ENCODE data around the gene ZNF705A. TPM values are rescaled to one million over a fixed set of nuclear protein-coding genes. Genes with fewer than 3 reads are reported as not detected.
"Not testable (repeated sequence)": the region's sequence is repeated elsewhere in the genome, so short reads cannot be mapped to it uniquely, and the experiment has no call there.

ZNF705A gene
- total RNA-seq, 2 experiments from 2014 or later: not detected

GRCh38 chr12:8145754-8146441 is 10.9 kb upstream of the ZNF705A start:
- DNase-seq (no peak), ATAC-seq (no peak)
- Mint-ChIP-seq H3K4me1 (no peaks in the 10 kb centered on the region), H3K9me3 (ENCODE audit: low read depth) (peaks cover 10% of the 10 kb centered on the region), H3K4me3 (no peak overlapping the region), H3K27me3 (peaks cover 2% of the 10 kb centered on the region), H3K36me3 (ENCODE audit: low read depth) (peaks cover 13% of the 10 kb centered on the region), H3K27ac (no peak overlapping the region)
- ChIA-PET POLR2A (no interaction called here), CTCF (no interaction called here)
- intact Hi-C loops (cut with DNase I, micrococcal nuclease): no loop called here

GRCh38 chr12:8146442-8146771 is 10.4 kb upstream of the ZNF705A start:
- Mint-ChIP-seq H3K36me3 (ENCODE audit: low read depth) (peaks cover 9% of the 10 kb centered on the region), H3K4me1 (no peaks in the 10 kb centered on the region), H3K4me3 (no peak overlapping the region), H3K27ac (no peak overlapping the region), H3K9me3 (ENCODE audit: low read depth) (peaks cover 9% of the 10 kb centered on the region), H3K27me3 (peaks cover 2% of the 10 kb centered on the region)
- DNase-seq: no peak
- no peak for ATAC-seq
- intact Hi-C loops (cut with DNase I, micrococcal nuclease): no loop called here
- CTCF ChIA-PET: no interaction called here
- POLR2A ChIA-PET: no interaction called here

GRCh38 chr12:8154526-8154925 is 2.3 kb upstream of the ZNF705A start:
- Mint-ChIP-seq H3K9me3 (ENCODE audit: low read depth) (no peaks in the 10 kb centered on the region), H3K27ac (peak overlapping the region; percentile 17), H3K4me3 (no peak overlapping the region), H3K4me1 (peaks cover 28% of the 10 kb centered on the region), H3K36me3 (ENCODE audit: low read depth) (no peaks in the 10 kb centered on the region), H3K27me3 (peaks cover 4% of the 10 kb centered on the region)
- ATAC-seq (no peak), DNase-seq (no peak)
- ChIA-PET POLR2A (no interaction called here), CTCF (interaction anchor here (1.0 to 1.4 kb wide), 2 partner anchors 9 to 45 kb away, joined by 3 to 7 read pairs; no protein-coding TSS in a partner anchor)
- intact Hi-C loops (cut with DNase I, micrococcal nuclease): no loop called here

- intact Hi-C loops (cut with DNase I, micrococcal nuclease): no loop called here
- no peak for ATAC-seq
- peaks cover 4% of the 10 kb centered on the region for H3K27me3 Mint-ChIP-seq
Observed at GRCh38 chr12:8156416-8156815, 399 bp upstream of the ZNF705A start.

GRCh38 chr12:8157484-8158198 is 826 bp downstream of the ZNF705A start:
- Mint-ChIP-seq H3K4me3 (no peak overlapping the region), H3K9me3 (ENCODE audit: low read depth) (no peaks in the 10 kb centered on the region), H3K36me3 (ENCODE audit: low read depth) (no peaks in the 10 kb centered on the region), H3K27ac (no peak overlapping the region), H3K4me1 (peaks cover 28% of the 10 kb centered on the region), H3K27me3 (no peaks in the 10 kb centered on the region)
- CTCF ChIA-PET: interaction anchor here (0.7 kb wide), 1 partner anchor 49 kb away, joined by 3 read pairs; no protein-coding TSS in a partner anchor
- intact Hi-C loops (cut with DNase I, micrococcal nuclease): no loop called here
- DNase-seq (no peak), ATAC-seq (no peak)
- POLR2A ChIA-PET: no interaction called here

More at GRCh38 chr12:8156416-8156815, 399 bp upstream of the ZNF705A start:
- Mint-ChIP-seq H3K27ac (no peak overlapping the region), H3K4me1 (peaks cover 28% of the 10 kb centered on the region), H3K4me3 (no peak overlapping the region), H3K36me3 (ENCODE audit: low read depth) (no peaks in the 10 kb centered on the region), H3K9me3 (ENCODE audit: low read depth) (no peaks in the 10 kb centered on the region)
- POLR2A ChIA-PET: interaction anchor here (0.6 kb wide), 1 partner anchor 118 kb away, joined by 3 read pairs; no protein-coding TSS in a partner anchor
- DNase-seq: no peak
- CTCF ChIA-PET: interaction anchor here (0.7 kb wide), 1 partner anchor 16 kb away, joined by 4 read pairs; no protein-coding TSS in a partner anchor

- POLR2A ChIA-PET; H3K9me3 Mint-ChIP-seq (ENCODE audit: low read depth); H3K27me3 Mint-ChIP-seq; H3K4me3 Mint-ChIP-seq; H3K36me3 Mint-ChIP-seq (ENCODE audit: low read depth); CTCF ChIA-PET; H3K27ac Mint-ChIP-seq; DNase-seq; H3K4me1 Mint-ChIP-seq; intact Hi-C loops (cut with DNase I, micrococcal nuclease); ATAC-seq: not testable (repeated sequence)
Observed at GRCh38 chr12:8172911-8173310, 16.1 kb downstream of the ZNF705A start.

- Mint-ChIP-seq H3K27ac (peak overlapping the region; percentile 80), H3K4me1 (peaks cover 16% of the 10 kb centered on the region), H3K4me3 (peak overlapping the region; percentile 75)
- H3K9me3 Mint-ChIP-seq (ENCODE audit: low read depth); POLR2A ChIA-PET; H3K27me3 Mint-ChIP-seq; H3K36me3 Mint-ChIP-seq (ENCODE audit: low read depth): not testable (repeated sequence)
- DNase-seq (peak; percentile 83), ATAC-seq (peak; percentile 93)
- CTCF ChIA-PET: interaction anchor here (0.8 to 1.0 kb wide), 2 partner anchors 46 to 69 kb away, joined by 3 read pairs; no protein-coding TSS in a partner anchor
- intact Hi-C loops (cut with DNase I, micrococcal nuclease): loop anchor here (1.0 to 2.0 kb wide), 2 partner anchors 63 to 71 kb away; no protein-coding TSS in a partner anchor
Observed at GRCh38 chr12:8179989-8180585, 23.3 kb downstream of the ZNF705A start.

GRCh38 chr12:8181271-8181670 is 24.5 kb downstream of the ZNF705A start:
- H3K4me1 Mint-ChIP-seq: peaks cover 16% of the 10 kb centered on the region
- H3K36me3 Mint-ChIP-seq (ENCODE audit: low read depth); POLR2A ChIA-PET; H3K27ac Mint-ChIP-seq; H3K9me3 Mint-ChIP-seq (ENCODE audit: low read depth); CTCF ChIA-PET; ATAC-seq; H3K27me3 Mint-ChIP-seq: not testable (repeated sequence)
- DNase-seq: peak; percentile 10
- peak overlapping the region; percentile 71 for H3K4me3 Mint-ChIP-seq
- intact Hi-C loops (cut with DNase I, micrococcal nuclease): loop anchor here in 1 of 2 experiments (2.0 kb wide), 1 partner anchor 62 kb away; no protein-coding TSS in a partner anchor

- intact Hi-C loops (cut with DNase I, micrococcal nuclease); H3K27me3 Mint-ChIP-seq; DNase-seq; H3K36me3 Mint-ChIP-seq (ENCODE audit: low read depth); CTCF ChIA-PET; POLR2A ChIA-PET; H3K27ac Mint-ChIP-seq; H3K9me3 Mint-ChIP-seq (ENCODE audit: low read depth); ATAC-seq; H3K4me3 Mint-ChIP-seq: not testable (repeated sequence)
- H3K4me1 Mint-ChIP-seq: peaks cover 13% of the 10 kb centered on the region
Observed at GRCh38 chr12:8182923-8183322, 26.1 kb downstream of the ZNF705A start.

GRCh38 chr12:8183346-8183745 is 26.5 kb downstream of the ZNF705A start:
- H3K4me3 Mint-ChIP-seq; H3K9me3 Mint-ChIP-seq (ENCODE audit: low read depth); intact Hi-C loops (cut with DNase I, micrococcal nuclease); H3K27me3 Mint-ChIP-seq; H3K27ac Mint-ChIP-seq; CTCF ChIA-PET; POLR2A ChIA-PET; ATAC-seq; H3K36me3 Mint-ChIP-seq (ENCODE audit: low read depth); DNase-seq: not testable (repeated sequence)
- peaks cover 13% of the 10 kb centered on the region for H3K4me1 Mint-ChIP-seq

GRCh38 chr12:8184206-8184605 is 27.4 kb downstream of the ZNF705A start:
- ATAC-seq; H3K4me3 Mint-ChIP-seq; H3K9me3 Mint-ChIP-seq (ENCODE audit: low read depth); H3K27me3 Mint-ChIP-seq; H3K27ac Mint-ChIP-seq; CTCF ChIA-PET; intact Hi-C loops (cut with DNase I, micrococcal nuclease); POLR2A ChIA-PET; DNase-seq; H3K36me3 Mint-ChIP-seq (ENCODE audit: low read depth): not testable (repeated sequence)
- peaks cover 13% of the 10 kb centered on the region for H3K4me1 Mint-ChIP-seq

GRCh38 chr12:8188088-8188487 is 31.3 kb downstream of the ZNF705A start:
- POLR2A ChIA-PET; ATAC-seq; H3K4me1 Mint-ChIP-seq; DNase-seq; H3K27ac Mint-ChIP-seq; CTCF ChIA-PET; H3K27me3 Mint-ChIP-seq; H3K4me3 Mint-ChIP-seq; intact Hi-C loops (cut with DNase I, micrococcal nuclease); H3K36me3 Mint-ChIP-seq (ENCODE audit: low read depth); H3K9me3 Mint-ChIP-seq (ENCODE audit: low read depth): not testable (repeated sequence)
